ENCODE data around the gene BSND. TPM values are rescaled to one million over a fixed set of nuclear protein-coding genes. Genes with fewer than 3 reads are reported as not detected.
"Not testable (repeated sequence)": the region's sequence is repeated elsewhere in the genome, so short reads cannot be mapped to it uniquely, and the experiment has no call there.

The BSND gene
- total and polyA plus RNA-seq, 5 donors from 2014 or later, result not detected

GRCh38 chr1:54955359-54955758, 43.4 kb upstream of the BSND start:
- H3K27me3 ChIP-seq (ENCODE audit: control insufficient read depth, insufficient read depth, low read length), result peaks cover 2% of the 10 kb centered on the region
- peaks cover 0 to 16% (median 5%) of the 10 kb centered on the region in 7 donors for H3K9me3 Mint-ChIP-seq
- H3K27ac ChIP-seq (ENCODE audit: insufficient read depth, low read length, poor library complexity, severe bottlenecking), result no peak overlapping the region
- no peak overlapping the region for H3K4me3 Mint-ChIP-seq
- H3K27me3 Mint-ChIP-seq, result peaks cover 30% of the 10 kb centered on the region
- H3K27ac Mint-ChIP-seq, result no peak overlapping the region
- no peaks in the 10 kb centered on the region for H3K36me3 Mint-ChIP-seq
- H3K4me1 Mint-ChIP-seq, result no peaks in the 10 kb centered on the region
- H3K9me3 ChIP-seq (ENCODE audit: control insufficient read depth in 2 of 2, low read length in 2 of 2), result peaks cover 3 to 5% of the 10 kb centered on the region in 2 experiments
- H3K4me3 ChIP-seq (ENCODE audit: low read depth, low read length), result no peak overlapping the region
- H3K4me1 ChIP-seq (ENCODE audit: control insufficient read depth, insufficient read depth, low read length, poor library complexity, severe bottlenecking), result no peaks in the 10 kb centered on the region
- no peaks in the 10 kb centered on the region for H3K36me3 ChIP-seq (ENCODE audit: control insufficient read depth, insufficient read depth, low read length)
- no peak for DNase-seq
- ATAC-seq (ENCODE audit: low read depth in 2 of 2), result no peak

GRCh38 chr1:54956726-54957125, 42.0 kb upstream of the BSND start:
- H3K9me3 ChIP-seq (ENCODE audit: control insufficient read depth in 2 of 2, low read length in 2 of 2), result peaks cover 3 to 5% of the 10 kb centered on the region in 2 experiments
- H3K4me1 ChIP-seq (ENCODE audit: control insufficient read depth, insufficient read depth, low read length, poor library complexity, severe bottlenecking), result no peaks in the 10 kb centered on the region
- no peak overlapping the region for H3K27ac ChIP-seq (ENCODE audit: insufficient read depth, low read length, poor library complexity, severe bottlenecking)
- H3K27ac Mint-ChIP-seq, result no peak overlapping the region
- no peak overlapping the region for H3K4me3 Mint-ChIP-seq
- H3K4me1 Mint-ChIP-seq, result no peaks in the 10 kb centered on the region
- no peak for DNase-seq
- peaks cover 26% of the 10 kb centered on the region for H3K27me3 Mint-ChIP-seq
- H3K36me3 ChIP-seq (ENCODE audit: control insufficient read depth, insufficient read depth, low read length), result no peaks in the 10 kb centered on the region
- H3K27me3 ChIP-seq (ENCODE audit: control insufficient read depth, insufficient read depth, low read length), result peaks cover 2% of the 10 kb centered on the region
- no peaks in the 10 kb centered on the region for H3K36me3 Mint-ChIP-seq
- peaks cover 0 to 16% (median 5%) of the 10 kb centered on the region in 7 donors for H3K9me3 Mint-ChIP-seq
- ATAC-seq (ENCODE audit: low read depth in 2 of 2), result no peak
- no peak overlapping the region for H3K4me3 ChIP-seq (ENCODE audit: low read depth, low read length)

GRCh38 chr1:54959241-54959640, 39.5 kb upstream of the BSND start:
- no peak overlapping the region for H3K27ac ChIP-seq (ENCODE audit: insufficient read depth, low read length, poor library complexity, severe bottlenecking)
- Mint-ChIP-seq H3K4me3 (no peak overlapping the region), H3K27ac (no peak overlapping the region), H3K27me3 (peaks cover 33% of the 10 kb centered on the region), H3K36me3 (no peaks in the 10 kb centered on the region), H3K4me1 (no peaks in the 10 kb centered on the region), H3K9me3 (peaks cover 0 to 16% (median 5%) of the 10 kb centered on the region in 7 donors)
- no peak for ATAC-seq (ENCODE audit: low read depth in 2 of 2)
- no peaks in the 10 kb centered on the region for H3K36me3 ChIP-seq (ENCODE audit: control insufficient read depth, insufficient read depth, low read length)
- H3K9me3 ChIP-seq (ENCODE audit: control insufficient read depth in 2 of 2, low read length in 2 of 2), result peaks cover 3 to 5% of the 10 kb centered on the region in 2 experiments
- peaks cover 2% of the 10 kb centered on the region for H3K27me3 ChIP-seq (ENCODE audit: control insufficient read depth, insufficient read depth, low read length)
- H3K4me3 ChIP-seq (ENCODE audit: low read depth, low read length), result no peak overlapping the region
- no peaks in the 10 kb centered on the region for H3K4me1 ChIP-seq (ENCODE audit: control insufficient read depth, insufficient read depth, low read length, poor library complexity, severe bottlenecking)
- no peak for DNase-seq

GRCh38 chr1:54962612-54963395, 35.9 kb upstream of the BSND start:
- H3K27me3 Mint-ChIP-seq, result peaks cover 16% of the 10 kb centered on the region
- H3K36me3 Mint-ChIP-seq, result no peaks in the 10 kb centered on the region
- H3K9me3 Mint-ChIP-seq, result peaks cover 0 to 10% (median 2%) of the 10 kb centered on the region in 7 donors
- no peak overlapping the region for H3K4me3 Mint-ChIP-seq
- peak overlapping the region in 1 of 3 donors; percentile 2 for H3K27ac Mint-ChIP-seq
- ATAC-seq (ENCODE audit: low read depth in 2 of 2) (no peak), DNase-seq (no peak)
- Histone ChIP-seq H3K4me1 (ENCODE audit: control insufficient read depth, insufficient read depth, low read length, poor library complexity, severe bottlenecking) (no peaks in the 10 kb centered on the region), H3K27me3 (ENCODE audit: control insufficient read depth, insufficient read depth, low read length) (peaks cover 2% of the 10 kb centered on the region), H3K36me3 (ENCODE audit: control insufficient read depth, insufficient read depth, low read length) (no peaks in the 10 kb centered on the region), H3K4me3 (ENCODE audit: low read depth, low read length) (no peak overlapping the region), H3K9me3 (ENCODE audit: control insufficient read depth in 2 of 2, low read length in 2 of 2) (peaks cover under 1 to 3% of the 10 kb centered on the region in 2 experiments), H3K27ac (ENCODE audit: insufficient read depth, low read length, poor library complexity, severe bottlenecking) (no peak overlapping the region)
- H3K4me1 Mint-ChIP-seq, result peaks cover 0 to 9% (median 1%) of the 10 kb centered on the region in 4 donors

- not testable (repeated sequence) for H3K4me3 ChIP-seq (ENCODE audit: low read depth, low read length); H3K9me3 Mint-ChIP-seq; H3K4me3 Mint-ChIP-seq; H3K4me1 Mint-ChIP-seq; H3K9me3 ChIP-seq (ENCODE audit: control insufficient read depth in 2 of 2, low read length in 2 of 2); DNase-seq; H3K36me3 Mint-ChIP-seq; ATAC-seq (ENCODE audit: low read depth in 2 of 2); H3K27ac ChIP-seq (ENCODE audit: insufficient read depth, low read length, poor library complexity, severe bottlenecking); H3K27me3 ChIP-seq (ENCODE audit: control insufficient read depth, insufficient read depth, low read length); H3K4me1 ChIP-seq (ENCODE audit: control insufficient read depth, insufficient read depth, low read length, poor library complexity, severe bottlenecking); H3K36me3 ChIP-seq (ENCODE audit: control insufficient read depth, insufficient read depth, low read length)
- Mint-ChIP-seq H3K27me3 (peaks cover 16% of the 10 kb centered on the region), H3K27ac (peak overlapping the region in 1 of 3 donors; percentile 92)
Observed at GRCh38 chr1:54963829-54964228, 34.9 kb upstream of the BSND start.

GRCh38 chr1:54965624-54966340, 33.0 kb upstream of the BSND start:
- H3K27ac ChIP-seq (ENCODE audit: insufficient read depth, low read length, poor library complexity, severe bottlenecking), result no peak overlapping the region

GRCh38 chr1:54967372-54967771, 31.4 kb upstream of the BSND start:
- no peaks in the 10 kb centered on the region for H3K36me3 ChIP-seq (ENCODE audit: control insufficient read depth, insufficient read depth, low read length)
- no peak for DNase-seq
- no peak overlapping the region for H3K4me3 Mint-ChIP-seq
- H3K4me1 Mint-ChIP-seq, result peaks cover 0 to 9% (median 1%) of the 10 kb centered on the region in 4 donors
- H3K4me1 ChIP-seq (ENCODE audit: control insufficient read depth, insufficient read depth, low read length, poor library complexity, severe bottlenecking), result no peaks in the 10 kb centered on the region
- H3K36me3 Mint-ChIP-seq, result no peaks in the 10 kb centered on the region
- peaks cover 0 to 4% (median 0%) of the 10 kb centered on the region in 7 donors for H3K9me3 Mint-ChIP-seq
- no peaks in the 10 kb centered on the region for H3K9me3 ChIP-seq (ENCODE audit: control insufficient read depth in 2 of 2, low read length in 2 of 2)
- H3K4me3 ChIP-seq (ENCODE audit: low read depth, low read length), result no peak overlapping the region
- H3K27ac Mint-ChIP-seq, result no peak overlapping the region
- peaks cover 2% of the 10 kb centered on the region for H3K27me3 ChIP-seq (ENCODE audit: control insufficient read depth, insufficient read depth, low read length)
- H3K27ac ChIP-seq (ENCODE audit: insufficient read depth, low read length, poor library complexity, severe bottlenecking), result no peak overlapping the region
- peaks cover 15% of the 10 kb centered on the region for H3K27me3 Mint-ChIP-seq
- no peak for ATAC-seq (ENCODE audit: low read depth in 2 of 2)

More at GRCh38 chr1:54965624-54966340, 33.0 kb upstream of the BSND start:
- Histone ChIP-seq H3K9me3 (ENCODE audit: control insufficient read depth in 2 of 2, low read length in 2 of 2) (no peaks in the 10 kb centered on the region), H3K4me1 (ENCODE audit: control insufficient read depth, insufficient read depth, low read length, poor library complexity, severe bottlenecking) (no peaks in the 10 kb centered on the region), H3K4me3 (ENCODE audit: low read depth, low read length) (no peak overlapping the region), H3K36me3 (ENCODE audit: control insufficient read depth, insufficient read depth, low read length) (no peaks in the 10 kb centered on the region), H3K27me3 (ENCODE audit: control insufficient read depth, insufficient read depth, low read length) (no peaks in the 10 kb centered on the region)
- H3K36me3 Mint-ChIP-seq, result no peaks in the 10 kb centered on the region
- DNase-seq, result peak in 1 of 3 donors; percentile 12
- no peak overlapping the region for H3K4me3 Mint-ChIP-seq
- peak in 1 of 2 donors; percentile 25 for ATAC-seq (ENCODE audit: low read depth in 2 of 2)
- peaks cover 13% of the 10 kb centered on the region for H3K27me3 Mint-ChIP-seq
- H3K9me3 Mint-ChIP-seq, result peaks cover 0 to 4% (median 0%) of the 10 kb centered on the region in 7 donors
- no peak overlapping the region for H3K27ac Mint-ChIP-seq
- peaks cover 0 to 9% (median 1%) of the 10 kb centered on the region in 4 donors for H3K4me1 Mint-ChIP-seq
